ENCODE results near the gene LIFR.

DNA sequence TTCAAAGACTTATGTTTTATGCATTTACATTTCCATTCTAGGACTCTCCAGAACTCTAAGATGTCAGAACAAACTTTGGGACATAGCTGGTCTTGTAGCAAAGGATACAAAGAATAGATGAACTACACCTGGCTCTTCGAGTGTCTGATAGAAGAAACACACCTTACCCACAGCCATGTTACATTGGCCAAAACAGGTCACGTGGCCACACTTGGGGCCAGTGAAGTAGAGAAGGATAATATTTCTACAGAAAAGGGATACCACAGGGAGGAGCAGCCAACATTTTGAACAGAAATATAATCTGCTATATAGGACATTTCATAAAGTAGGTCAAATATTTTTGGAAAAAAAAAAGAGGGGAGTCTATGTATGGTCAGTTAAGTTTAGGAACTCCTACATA lies 22.7 kb upstream of the LIFR start:
- TF ChIP-seq, protein P1, sequence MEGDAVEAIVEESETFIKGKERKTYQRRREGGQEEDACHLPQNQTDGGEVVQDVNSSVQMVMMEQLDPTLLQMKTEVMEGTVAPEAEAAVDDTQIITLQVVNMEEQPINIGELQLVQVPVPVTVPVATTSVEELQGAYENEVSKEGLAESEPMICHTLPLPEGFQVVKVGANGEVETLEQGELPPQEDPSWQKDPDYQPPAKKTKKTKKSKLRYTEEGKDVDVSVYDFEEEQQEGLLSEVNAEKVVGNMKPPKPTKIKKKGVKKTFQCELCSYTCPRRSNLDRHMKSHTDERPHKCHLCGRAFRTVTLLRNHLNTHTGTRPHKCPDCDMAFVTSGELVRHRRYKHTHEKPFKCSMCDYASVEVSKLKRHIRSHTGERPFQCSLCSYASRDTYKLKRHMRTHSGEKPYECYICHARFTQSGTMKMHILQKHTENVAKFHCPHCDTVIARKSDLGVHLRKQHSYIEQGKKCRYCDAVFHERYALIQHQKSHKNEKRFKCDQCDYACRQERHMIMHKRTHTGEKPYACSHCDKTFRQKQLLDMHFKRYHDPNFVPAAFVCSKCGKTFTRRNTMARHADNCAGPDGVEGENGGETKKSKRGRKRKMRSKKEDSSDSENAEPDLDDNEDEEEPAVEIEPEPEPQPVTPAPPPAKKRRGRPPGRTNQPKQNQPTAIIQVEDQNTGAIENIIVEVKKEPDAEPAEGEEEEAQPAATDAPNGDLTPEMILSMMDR (conservative IDR thresholded peaks at IDR 0.05): no peak
- no peak for TF ChIP-seq EZH2 (IDR thresholded peaks at IDR 0.05; ENCODE audit: low read depth)

Data from PC-9 (cell line).